Keratinocyte (primary cell): ENCODE data around the gene GPNMB.

Source experiments
- EZH2 ChIP-seq: IDR thresholded peaks from one replicate; pipeline ENCODE4 v1.6.1; 2012; ENCODE audit warnings: inconsistent platforms, mild to moderate bottlenecking, low read length, moderate library complexity
- TF ChIP-seq, protein P1 (sequence below), 3 experiments: IDR thresholded peaks in 1 of 3; conservative IDR thresholded peaks in 1 of 3; optimal IDR thresholded peaks in 1 of 3; 2 replicates in 2 of 3; 3 replicates in 1 of 3; pipeline versions ENCODE3 to v1.5.1; 2011; ENCODE audit warnings: low read length in 3 of 3, mild to moderate bottlenecking in 3 of 3, moderate library complexity in 2 of 3, control low read depth in 1 of 3, inconsistent platforms in 1 of 3; ENCODE audit not compliant: insufficient read depth in 2 of 3; ENCODE audit errors: extremely low read depth in 1 of 3

DNA sequence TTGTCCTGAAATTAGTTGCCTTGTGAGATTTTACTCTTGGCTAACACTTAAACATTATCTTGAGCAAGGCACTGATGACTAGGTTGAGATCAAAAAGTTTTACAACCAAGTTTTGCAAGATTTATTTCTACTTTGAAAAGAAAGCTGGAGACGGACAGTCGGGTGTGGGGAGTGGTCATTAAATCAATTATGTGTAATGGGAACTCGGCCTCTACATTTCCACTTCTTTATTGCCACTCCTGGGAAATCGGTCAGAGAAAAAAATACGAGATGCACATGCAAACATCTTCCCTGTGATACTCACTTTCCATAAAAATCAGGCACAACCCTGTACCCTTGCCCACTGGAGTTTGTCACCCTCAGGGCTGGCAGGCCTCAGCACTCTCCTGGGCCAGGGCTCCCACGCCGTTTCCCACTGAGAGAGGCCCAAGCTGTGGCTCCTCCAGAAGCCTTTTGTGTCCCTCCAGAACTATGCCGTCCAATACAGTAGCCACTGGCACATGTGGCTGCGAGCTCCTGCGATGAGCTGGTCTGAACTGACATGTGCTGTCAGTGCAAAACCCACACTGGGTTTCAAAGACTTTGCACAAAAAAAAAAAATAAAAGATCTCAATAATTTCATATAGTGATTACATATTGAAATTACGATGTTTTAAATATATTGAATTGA, 7.5 kb upstream of the GPNMB start:
- TF ChIP-seq, protein P1, sequence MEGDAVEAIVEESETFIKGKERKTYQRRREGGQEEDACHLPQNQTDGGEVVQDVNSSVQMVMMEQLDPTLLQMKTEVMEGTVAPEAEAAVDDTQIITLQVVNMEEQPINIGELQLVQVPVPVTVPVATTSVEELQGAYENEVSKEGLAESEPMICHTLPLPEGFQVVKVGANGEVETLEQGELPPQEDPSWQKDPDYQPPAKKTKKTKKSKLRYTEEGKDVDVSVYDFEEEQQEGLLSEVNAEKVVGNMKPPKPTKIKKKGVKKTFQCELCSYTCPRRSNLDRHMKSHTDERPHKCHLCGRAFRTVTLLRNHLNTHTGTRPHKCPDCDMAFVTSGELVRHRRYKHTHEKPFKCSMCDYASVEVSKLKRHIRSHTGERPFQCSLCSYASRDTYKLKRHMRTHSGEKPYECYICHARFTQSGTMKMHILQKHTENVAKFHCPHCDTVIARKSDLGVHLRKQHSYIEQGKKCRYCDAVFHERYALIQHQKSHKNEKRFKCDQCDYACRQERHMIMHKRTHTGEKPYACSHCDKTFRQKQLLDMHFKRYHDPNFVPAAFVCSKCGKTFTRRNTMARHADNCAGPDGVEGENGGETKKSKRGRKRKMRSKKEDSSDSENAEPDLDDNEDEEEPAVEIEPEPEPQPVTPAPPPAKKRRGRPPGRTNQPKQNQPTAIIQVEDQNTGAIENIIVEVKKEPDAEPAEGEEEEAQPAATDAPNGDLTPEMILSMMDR (optimal IDR thresholded peaks at IDR 0.05 in 1 of 3, IDR thresholded peaks at IDR 0.05 in 1 of 3, conservative IDR thresholded peaks at IDR 0.05 in 1 of 3; ENCODE audit: extremely low read depth in 1 of 3, insufficient read depth in 2 of 3, low read length in 3 of 3): no peak
- TF ChIP-seq EZH2: no peak
